ENCODE data around the gene ARHGEF39. TPM values are rescaled to one million over a fixed set of nuclear protein-coding genes. Genes with fewer than 3 reads are reported as not detected.

The ARHGEF39 gene
- total RNA-seq, 1 donor from 2014 or later = 1.0 TPM

DNA sequence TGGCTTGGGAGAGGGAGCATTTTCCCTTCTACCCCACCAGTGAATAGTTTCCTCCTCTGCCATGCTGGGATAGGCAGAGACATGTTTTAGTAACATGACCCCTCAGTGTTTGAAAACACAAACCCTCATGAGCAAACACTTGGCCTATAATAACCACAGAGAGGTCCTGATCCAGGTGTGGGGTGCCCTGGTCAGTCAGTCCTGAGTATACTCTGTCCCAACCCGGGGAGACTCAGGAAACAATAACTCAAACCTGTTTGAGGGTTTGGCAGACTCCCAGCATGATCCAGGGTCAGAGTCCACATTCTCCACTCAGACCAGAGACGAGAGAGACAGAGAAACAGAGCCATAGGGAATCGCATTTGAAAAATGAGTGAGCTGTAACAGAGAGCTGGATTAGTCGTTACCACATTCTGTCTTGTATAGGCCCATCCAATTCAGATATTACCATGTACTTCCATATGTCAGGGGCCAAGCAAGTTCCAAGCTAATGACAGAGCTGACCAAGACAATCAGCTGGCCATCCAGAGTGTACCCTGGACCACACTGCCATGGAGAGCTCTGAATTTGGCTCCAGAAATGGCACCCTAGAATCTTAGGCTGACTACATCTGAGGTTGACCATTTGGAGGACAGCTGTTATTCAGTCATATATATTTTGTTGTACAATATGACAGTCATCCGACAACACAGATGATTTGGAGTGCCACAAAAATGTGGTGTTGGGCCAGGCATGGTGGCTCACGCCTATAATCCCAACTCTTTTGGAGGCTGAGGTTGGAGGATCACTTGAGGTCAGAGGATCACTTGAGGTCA, 4.5 kb upstream of the ARHGEF39 start:
- Histone ChIP-seq H3K36me3 (ENCODE audit: insufficient read depth, low read length) (no peaks in the 10 kb centered on the region), H4K20me1 (ENCODE audit: insufficient read depth, low read length) (no peaks in the 10 kb centered on the region), H3K9me3 (ENCODE audit: insufficient read depth, low read depth, low read length) (no peaks in the 10 kb centered on the region), H3K4me1 (ENCODE audit: insufficient read depth, low read length) (peaks cover 20% of the 10 kb centered on the region), H3K9ac (ENCODE audit: low read length) (no peak overlapping the region), H3K4me2 (ENCODE audit: low read length) (no peak overlapping the region), H2AFZ (ENCODE audit: low read depth, low read length) (no peak overlapping the region), H3K79me2 (ENCODE audit: insufficient read depth, low read length) (no peaks in the 10 kb centered on the region), H3K4me3 (ENCODE audit: insufficient read depth, low read depth, low read length) (no peak overlapping the region), H3K27me3 (ENCODE audit: insufficient read depth, low read length) (peaks cover 11% of the 10 kb centered on the region), H3K27ac (ENCODE audit: low read depth, low read length) (no peak overlapping the region)
- H3K27me3 Mint-ChIP-seq (ENCODE audit: low read depth, unreplicated experiment) = peaks cover 14% of the 10 kb centered on the region
- peak; percentile 40 for DNase-seq (ENCODE audit: low read depth)
- H3K9me3 Mint-ChIP-seq (ENCODE audit: unreplicated experiment) = no peaks in the 10 kb centered on the region
- peak overlapping the region; percentile 49 for H3K27ac Mint-ChIP-seq (ENCODE audit: unreplicated experiment)
- peaks cover 7% of the 10 kb centered on the region for H3K4me1 Mint-ChIP-seq (ENCODE audit: low read depth, unreplicated experiment)
- FAIRE-seq = no peak
- no peak overlapping the region for H3K4me3 Mint-ChIP-seq (ENCODE audit: unreplicated experiment)
- H3K36me3 Mint-ChIP-seq (ENCODE audit: low read depth, unreplicated experiment) = no peaks in the 10 kb centered on the region
- no peak for TF ChIP-seq EZH2 (IDR thresholded peaks at IDR 0.05; ENCODE audit: insufficient read depth, low read length)
- TF ChIP-seq, protein P1, sequence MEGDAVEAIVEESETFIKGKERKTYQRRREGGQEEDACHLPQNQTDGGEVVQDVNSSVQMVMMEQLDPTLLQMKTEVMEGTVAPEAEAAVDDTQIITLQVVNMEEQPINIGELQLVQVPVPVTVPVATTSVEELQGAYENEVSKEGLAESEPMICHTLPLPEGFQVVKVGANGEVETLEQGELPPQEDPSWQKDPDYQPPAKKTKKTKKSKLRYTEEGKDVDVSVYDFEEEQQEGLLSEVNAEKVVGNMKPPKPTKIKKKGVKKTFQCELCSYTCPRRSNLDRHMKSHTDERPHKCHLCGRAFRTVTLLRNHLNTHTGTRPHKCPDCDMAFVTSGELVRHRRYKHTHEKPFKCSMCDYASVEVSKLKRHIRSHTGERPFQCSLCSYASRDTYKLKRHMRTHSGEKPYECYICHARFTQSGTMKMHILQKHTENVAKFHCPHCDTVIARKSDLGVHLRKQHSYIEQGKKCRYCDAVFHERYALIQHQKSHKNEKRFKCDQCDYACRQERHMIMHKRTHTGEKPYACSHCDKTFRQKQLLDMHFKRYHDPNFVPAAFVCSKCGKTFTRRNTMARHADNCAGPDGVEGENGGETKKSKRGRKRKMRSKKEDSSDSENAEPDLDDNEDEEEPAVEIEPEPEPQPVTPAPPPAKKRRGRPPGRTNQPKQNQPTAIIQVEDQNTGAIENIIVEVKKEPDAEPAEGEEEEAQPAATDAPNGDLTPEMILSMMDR (IDR thresholded peaks at IDR 0.05; ENCODE audit: insufficient read depth, low read depth, low read length) = no peak

DNA sequence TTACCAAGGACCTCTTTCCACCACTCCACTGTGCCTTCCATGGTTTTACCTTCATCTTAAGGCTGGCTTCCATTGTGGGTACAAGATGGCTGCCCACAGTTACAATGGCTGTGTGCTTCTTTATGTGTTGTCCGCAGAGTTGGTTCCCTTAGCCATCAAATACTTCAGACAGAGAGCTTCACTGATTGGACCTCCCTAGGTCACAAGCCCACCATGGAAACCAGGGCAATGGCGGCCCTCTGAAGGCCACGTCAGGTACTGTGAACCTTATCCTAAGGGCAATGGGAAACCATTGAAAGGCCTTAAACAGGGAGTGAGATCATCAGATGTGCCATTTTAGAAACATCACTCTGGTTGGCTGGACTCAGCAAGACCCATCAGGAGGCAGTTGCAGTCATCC, 2.9 kb upstream of the ARHGEF39 start:
- H3K36me3 Mint-ChIP-seq (ENCODE audit: low read depth, unreplicated experiment) = peaks cover under 1% of the 10 kb centered on the region
- H2AFZ ChIP-seq (ENCODE audit: low read depth, low read length) = no peak overlapping the region
- FAIRE-seq = no peak
- peaks cover 7% of the 10 kb centered on the region for H3K4me1 Mint-ChIP-seq (ENCODE audit: low read depth, unreplicated experiment)
- H3K27ac Mint-ChIP-seq (ENCODE audit: unreplicated experiment) = no peak overlapping the region
- peaks cover under 1% of the 10 kb centered on the region for H3K27me3 ChIP-seq (ENCODE audit: insufficient read depth, low read length)
- no peak overlapping the region for H3K4me3 Mint-ChIP-seq (ENCODE audit: unreplicated experiment)
- no peak for DNase-seq (ENCODE audit: low read depth)
- H3K27ac ChIP-seq (ENCODE audit: low read depth, low read length) = no peak overlapping the region
- H3K9me3 Mint-ChIP-seq (ENCODE audit: unreplicated experiment) = no peaks in the 10 kb centered on the region
- H3K79me2 ChIP-seq (ENCODE audit: insufficient read depth, low read length) = no peaks in the 10 kb centered on the region
- no peak overlapping the region for H3K4me2 ChIP-seq (ENCODE audit: low read length)
- peaks cover 21% of the 10 kb centered on the region for H3K4me1 ChIP-seq (ENCODE audit: insufficient read depth, low read length)
- TF ChIP-seq EZH2 (IDR thresholded peaks at IDR 0.05; ENCODE audit: insufficient read depth, low read length) = no peak
- TF ChIP-seq, protein P1 (IDR thresholded peaks at IDR 0.05; ENCODE audit: insufficient read depth, low read depth, low read length) = no peak
- H3K4me3 ChIP-seq (ENCODE audit: insufficient read depth, low read depth, low read length) = no peak overlapping the region
- no peak overlapping the region for H3K9ac ChIP-seq (ENCODE audit: low read length)
- no peaks in the 10 kb centered on the region for H3K36me3 ChIP-seq (ENCODE audit: insufficient read depth, low read length)
- H3K27me3 Mint-ChIP-seq (ENCODE audit: low read depth, unreplicated experiment) = peaks cover 3% of the 10 kb centered on the region
- no peaks in the 10 kb centered on the region for H3K9me3 ChIP-seq (ENCODE audit: insufficient read depth, low read depth, low read length)
- H4K20me1 ChIP-seq (ENCODE audit: insufficient read depth, low read length) = no peaks in the 10 kb centered on the region

DNA sequence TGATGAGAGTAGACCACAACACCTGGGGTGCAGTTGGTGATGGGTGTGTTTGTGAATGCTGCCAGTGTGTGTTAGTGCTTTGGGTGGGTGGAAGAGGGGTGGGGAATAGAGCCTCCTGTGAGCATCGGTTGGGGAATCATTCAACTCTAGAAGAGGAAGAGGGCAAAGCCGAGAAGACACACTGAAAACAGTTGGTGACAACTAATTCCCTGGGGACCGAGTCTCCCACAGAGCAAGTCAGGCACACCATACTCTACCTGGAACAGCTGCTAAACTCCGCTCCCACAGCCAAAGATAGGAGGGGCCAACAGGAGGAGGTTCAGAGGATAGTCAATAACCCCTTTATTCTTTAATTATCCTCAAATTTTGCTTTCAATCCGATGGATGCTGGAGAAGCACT, 1.6 kb upstream of the ARHGEF39 start:
- TF ChIP-seq, protein P1 (IDR thresholded peaks at IDR 0.05; ENCODE audit: insufficient read depth, low read depth, low read length) = no peak
- TF ChIP-seq EZH2 (IDR thresholded peaks at IDR 0.05; ENCODE audit: insufficient read depth, low read length) = no peak

More for the DNA sequence above, 1.6 kb upstream of the ARHGEF39 start:
- FAIRE-seq = no peak
- Histone ChIP-seq H3K4me1 (ENCODE audit: insufficient read depth, low read length) (peaks cover 21% of the 10 kb centered on the region), H3K36me3 (ENCODE audit: insufficient read depth, low read length) (peaks cover 4% of the 10 kb centered on the region), H3K9ac (ENCODE audit: low read length) (no peak overlapping the region), H2AFZ (ENCODE audit: low read depth, low read length) (no peak overlapping the region), H3K4me2 (ENCODE audit: low read length) (no peak overlapping the region), H4K20me1 (ENCODE audit: insufficient read depth, low read length) (no peaks in the 10 kb centered on the region), H3K79me2 (ENCODE audit: insufficient read depth, low read length) (no peaks in the 10 kb centered on the region), H3K4me3 (ENCODE audit: insufficient read depth, low read depth, low read length) (no peak overlapping the region), H3K27me3 (ENCODE audit: insufficient read depth, low read length) (no peaks in the 10 kb centered on the region), H3K9me3 (ENCODE audit: insufficient read depth, low read depth, low read length) (no peaks in the 10 kb centered on the region), H3K27ac (ENCODE audit: low read depth, low read length) (no peak overlapping the region)
- peaks cover 1% of the 10 kb centered on the region for H3K36me3 Mint-ChIP-seq (ENCODE audit: low read depth, unreplicated experiment)
- no peak for DNase-seq (ENCODE audit: low read depth)
- H3K4me3 Mint-ChIP-seq (ENCODE audit: unreplicated experiment) = no peak overlapping the region
- H3K27me3 Mint-ChIP-seq (ENCODE audit: low read depth, unreplicated experiment) = peaks cover 2% of the 10 kb centered on the region
- no peak overlapping the region for H3K27ac Mint-ChIP-seq (ENCODE audit: unreplicated experiment)
- H3K4me1 Mint-ChIP-seq (ENCODE audit: low read depth, unreplicated experiment) = peaks cover 10% of the 10 kb centered on the region
- H3K9me3 Mint-ChIP-seq (ENCODE audit: unreplicated experiment) = no peaks in the 10 kb centered on the region
